OCI-LY1 (cell line): ENCODE data around the gene MYOM1.

Experiments
- H2AFZ ChIP-seq: fragments of 200-600 bp; sonication (generic), shearing (Covaris generic); 2 replicates; pipeline ENCODE4 v1.6.0; 2014; ENCODE audit warnings: antibody characterized with exemption, mild to moderate bottlenecking, low read length
- H3F3A ChIP-seq: fragments of 200-600 bp; sonication (generic), shearing (Covaris generic); 2 replicates; pipeline ENCODE4 v1.6.0; 2014; ENCODE audit warnings: mild to moderate bottlenecking, antibody characterized with exemption, low read length, moderate library complexity; ENCODE audit not compliant: insufficient read depth
- H3K27ac ChIP-seq: fragments of 200-600 bp; sonication (generic); 2 replicates; pipeline ENCODE4 v1.5.1; 2014; ENCODE audit warnings: low read length, mixed run types, mild to moderate bottlenecking, low read depth; ENCODE audit not compliant: poor library complexity, severe bottlenecking
- H3K27me3 ChIP-seq: fragments of 200-600 bp; sonication (generic); 2 replicates; pipeline ENCODE4 v1.6.0; 2014; ENCODE audit warnings: antibody characterized with exemption, mild to moderate bottlenecking, low read length, moderate library complexity; ENCODE audit not compliant: insufficient read depth
- H3K36me3 ChIP-seq: fragments of 200-600 bp; sonication (generic); 2 replicates; pipeline ENCODE4 v1.6.1; 2014; ENCODE audit warnings: mild to moderate bottlenecking, antibody characterized with exemption, low read length, moderate library complexity, mixed read lengths; ENCODE audit not compliant: insufficient read depth
- H3K4me1 ChIP-seq: fragments of 200-600 bp; sonication (generic); 2 replicates; pipeline ENCODE4 v1.5.1; 2014; ENCODE audit warnings: mild to moderate bottlenecking, low read length, moderate library complexity; ENCODE audit not compliant: insufficient read depth, severe bottlenecking
- H3K4me2 ChIP-seq: fragments of 200-600 bp; sonication (generic), shearing (Covaris generic); 2 replicates; pipeline ENCODE4 v1.6.1; 2014; ENCODE audit warnings: low read length
- H3K4me3 ChIP-seq: fragments of 200-600 bp; sonication (generic); 2 replicates; pipeline ENCODE4 v1.5.1; 2014; ENCODE audit warnings: low read length, low read depth, mild to moderate bottlenecking, mixed read lengths; ENCODE audit not compliant: poor library complexity, severe bottlenecking
- H3K79me2 ChIP-seq: fragments of 200-600 bp; shearing (Covaris generic); 2 replicates; pipeline ENCODE4 v1.6.1; 2016; ENCODE audit warnings: mixed run types, low read length, mixed read lengths; ENCODE audit not compliant: insufficient read depth
- H3K9ac ChIP-seq: fragments of 200-600 bp; sonication (generic), shearing (Covaris generic); 2 replicates; pipeline ENCODE4 v1.6.1; 2014; ENCODE audit warnings: mild to moderate bottlenecking, low read length, mixed read lengths
- H3K9me2 ChIP-seq: fragments of 200-600 bp; sonication (generic), shearing (Covaris generic); 2 replicates; pipeline ENCODE4 v1.6.1; 2014; ENCODE audit warnings: low read depth, mild to moderate bottlenecking, low read length, mixed read lengths
- H3K9me3 ChIP-seq: fragments of 200-600 bp; shearing (Covaris generic); 2 replicates; pipeline ENCODE4 v1.6.1; 2014; ENCODE audit warnings: low read length, mixed read lengths
- H4K20me1 ChIP-seq: fragments of 200-600 bp; sonication (generic), shearing (Covaris generic); 2 replicates; pipeline ENCODE4 v1.6.0; 2016; ENCODE audit warnings: mild to moderate bottlenecking, low read length; ENCODE audit not compliant: insufficient read depth
- EZH2 ChIP-seq: fragments of 200-600 bp; sonication (generic), shearing (Covaris generic); IDR thresholded peaks from 2 replicates; pipeline ENCODE4 v1.8.0; 2017; ENCODE audit warnings: borderline replicate concordance, mixed run types, mild to moderate bottlenecking, antibody characterized with exemption, low read length, moderate library complexity, mixed read lengths
- TF ChIP-seq, protein P1 (sequence below): fragments of 200-600 bp; sonication (generic), shearing (Covaris generic); IDR thresholded peaks from 2 replicates; pipeline ENCODE4 v1.5.1; 2017; ENCODE audit warnings: mild to moderate bottlenecking, antibody characterized with exemption, low read length, moderate library complexity, mixed read lengths

Gene MYOM1

DNA sequence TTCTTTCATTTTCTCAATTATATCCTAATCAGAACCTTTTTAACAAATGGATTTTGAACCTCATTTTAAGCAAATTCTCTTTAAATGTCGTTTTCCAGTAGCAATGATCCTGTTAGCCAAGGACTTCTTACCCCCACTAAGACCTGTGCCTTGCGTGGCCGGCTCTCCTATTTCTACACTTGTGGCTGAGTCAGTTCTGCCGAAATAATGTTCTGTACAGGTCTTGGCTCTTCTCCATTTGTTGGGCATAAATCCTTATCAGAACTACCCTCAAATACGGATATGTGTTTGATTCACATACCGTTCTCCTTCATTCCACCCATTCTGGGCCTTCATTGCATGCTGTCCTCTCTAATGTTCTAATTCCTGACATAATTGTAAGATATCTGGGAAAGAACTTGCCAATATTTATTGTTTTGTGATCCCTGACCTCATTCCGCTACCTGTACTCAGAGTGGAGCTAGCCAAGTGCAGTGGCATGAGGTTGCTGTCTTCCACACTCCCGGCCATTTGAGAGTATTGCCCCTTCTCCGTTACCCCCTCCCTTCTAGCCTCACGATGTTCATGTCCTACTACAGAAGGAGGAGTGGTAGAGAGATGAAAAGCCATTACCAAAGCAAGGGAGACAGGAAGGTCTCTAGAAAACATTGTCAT, 78.7 kb downstream of the MYOM1 start:
- no peaks in the 10 kb centered on the region for H3K4me1 ChIP-seq
- H2AFZ ChIP-seq = no peak overlapping the region
- no peak overlapping the region for H3K4me3 ChIP-seq
- no peaks in the 10 kb centered on the region for H3F3A ChIP-seq
- H3K9me3 ChIP-seq = no peaks in the 10 kb centered on the region
- H3K27ac ChIP-seq = no peak overlapping the region
- no peaks in the 10 kb centered on the region for H3K27me3 ChIP-seq
- H3K36me3 ChIP-seq = no peaks in the 10 kb centered on the region
- no peaks in the 10 kb centered on the region for H3K79me2 ChIP-seq
- H3K9me2 ChIP-seq = no peaks in the 10 kb centered on the region
- H3K9ac ChIP-seq = no peak overlapping the region
- TF ChIP-seq EZH2 = no peak
- TF ChIP-seq, protein P1, sequence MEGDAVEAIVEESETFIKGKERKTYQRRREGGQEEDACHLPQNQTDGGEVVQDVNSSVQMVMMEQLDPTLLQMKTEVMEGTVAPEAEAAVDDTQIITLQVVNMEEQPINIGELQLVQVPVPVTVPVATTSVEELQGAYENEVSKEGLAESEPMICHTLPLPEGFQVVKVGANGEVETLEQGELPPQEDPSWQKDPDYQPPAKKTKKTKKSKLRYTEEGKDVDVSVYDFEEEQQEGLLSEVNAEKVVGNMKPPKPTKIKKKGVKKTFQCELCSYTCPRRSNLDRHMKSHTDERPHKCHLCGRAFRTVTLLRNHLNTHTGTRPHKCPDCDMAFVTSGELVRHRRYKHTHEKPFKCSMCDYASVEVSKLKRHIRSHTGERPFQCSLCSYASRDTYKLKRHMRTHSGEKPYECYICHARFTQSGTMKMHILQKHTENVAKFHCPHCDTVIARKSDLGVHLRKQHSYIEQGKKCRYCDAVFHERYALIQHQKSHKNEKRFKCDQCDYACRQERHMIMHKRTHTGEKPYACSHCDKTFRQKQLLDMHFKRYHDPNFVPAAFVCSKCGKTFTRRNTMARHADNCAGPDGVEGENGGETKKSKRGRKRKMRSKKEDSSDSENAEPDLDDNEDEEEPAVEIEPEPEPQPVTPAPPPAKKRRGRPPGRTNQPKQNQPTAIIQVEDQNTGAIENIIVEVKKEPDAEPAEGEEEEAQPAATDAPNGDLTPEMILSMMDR = no peak
- no peak overlapping the region for H3K4me2 ChIP-seq
- H4K20me1 ChIP-seq = no peaks in the 10 kb centered on the region

- no peaks in the 10 kb centered on the region for H3K27me3 ChIP-seq
- H3K36me3 ChIP-seq = no peaks in the 10 kb centered on the region
- H3K27ac ChIP-seq = no peak overlapping the region
- no peaks in the 10 kb centered on the region for H3K79me2 ChIP-seq
- H3K9me3 ChIP-seq = no peaks in the 10 kb centered on the region
- H3K4me3 ChIP-seq = no peak overlapping the region
- H3K9me2 ChIP-seq = no peaks in the 10 kb centered on the region
- no peaks in the 10 kb centered on the region for H3F3A ChIP-seq
- no peak overlapping the region for H2AFZ ChIP-seq
- H3K4me1 ChIP-seq = no peaks in the 10 kb centered on the region
- no peaks in the 10 kb centered on the region for H4K20me1 ChIP-seq
- no peak overlapping the region for H3K4me2 ChIP-seq
- no peak for TF ChIP-seq EZH2
- TF ChIP-seq, protein P1 = no peak
- H3K9ac ChIP-seq = no peak overlapping the region
These were observed 79.4 kb downstream of the MYOM1 start for GRCh38 chr18:3140342-3140741.

- TF ChIP-seq EZH2 = no peak
- TF ChIP-seq, protein P1 = no peak
- no peak overlapping the region for H3K27ac ChIP-seq
- no peak overlapping the region for H2AFZ ChIP-seq
These were observed 80.4 kb downstream of the MYOM1 start for GRCh38 chr18:3139406-3139805.

More at GRCh38 chr18:3139406-3139805, 80.4 kb downstream of the MYOM1 start:
- H3K27me3 ChIP-seq = no peaks in the 10 kb centered on the region
- H3K4me3 ChIP-seq = no peak overlapping the region
- no peaks in the 10 kb centered on the region for H3K4me1 ChIP-seq
- H3K9me2 ChIP-seq = no peaks in the 10 kb centered on the region
- H3K4me2 ChIP-seq = no peak overlapping the region
- no peaks in the 10 kb centered on the region for H4K20me1 ChIP-seq
- H3K9ac ChIP-seq = no peak overlapping the region
- H3K79me2 ChIP-seq = no peaks in the 10 kb centered on the region
- no peaks in the 10 kb centered on the region for H3F3A ChIP-seq
- no peaks in the 10 kb centered on the region for H3K36me3 ChIP-seq
- H3K9me3 ChIP-seq = no peaks in the 10 kb centered on the region
